IMR-90 (cell line): Measurements from ENCODE around the gene WWC1. TPM values are rescaled to one million over a fixed set of nuclear protein-coding genes. Genes with fewer than 3 reads are reported as not detected.

Experiments used
- ATAC-seq: fragments of 200-7000 bp; cut with Tn5 transposase; 2 replicates; pipeline ENCODE4 v1.9.1; 2020; ENCODE audit warnings: low read depth, mild to moderate bottlenecking, moderate library complexity
- BruUV-seq: library from RNA; stranded (reverse); fragments of 400-500 nt; replicated peaks from 2 replicates; lab custom pipeline; 2021; lab: Mats Ljungman, UMichigan
- CTCF ChIA-PET: fragments of 300-600 bp; formaldehyde crosslinking; extraction: SDS; loops from one replicate; lab custom pipeline; 2021; ENCODE audit warnings: antibody characterized with exemption; lab: Yijun Ruan, JAX
- POLR2A ChIA-PET: fragments of 300-600 bp; sonication (Branson Sonifier 250); formaldehyde crosslinking; loops from one replicate; lab custom pipeline; 2022; ENCODE audit warnings: antibody characterized with exemption; ENCODE audit not compliant: unreplicated experiment; lab: Charles Lee
- DNase-seq: peaks from one replicate; pipeline ENCODE4 v3.0.0; 2013
- H2AFZ ChIP-seq: replicated peaks from 2 replicates; pipeline ENCODE3; 2013; ENCODE audit warnings: low read length, mild to moderate bottlenecking; ENCODE audit not compliant: poor library complexity
- H2AK5ac ChIP-seq: 2 replicates; pipeline ENCODE4 v1.6.1; 2013; ENCODE audit warnings: low read depth, low read length, inconsistent platforms
- H2AK9ac ChIP-seq: replicated peaks from 2 replicates; pipeline ENCODE3; 2013; ENCODE audit warnings: mild to moderate bottlenecking, low read depth, low read length, moderate library complexity; ENCODE audit not compliant: poor library complexity
- H2BK120ac ChIP-seq: 2 replicates; pipeline ENCODE4 v1.6.1; 2013; ENCODE audit warnings: low read depth, low read length, inconsistent platforms
- H2BK15ac ChIP-seq: 3 replicates; pipeline ENCODE4 v1.6.1; 2013; ENCODE audit warnings: low read depth, low read length, inconsistent platforms
- H2BK20ac ChIP-seq: 2 replicates; pipeline ENCODE4 v1.6.1; 2013; ENCODE audit warnings: low read depth, mild to moderate bottlenecking, inconsistent platforms, low read length, moderate library complexity
- H2BK5ac ChIP-seq: 2 replicates; pipeline ENCODE4 v1.6.1; 2013; ENCODE audit warnings: mild to moderate bottlenecking, low read depth, low read length, inconsistent platforms; ENCODE audit not compliant: poor library complexity, severe bottlenecking
- H3K14ac ChIP-seq: replicated peaks from 2 replicates; pipeline ENCODE4 v1.6.1; 2013; ENCODE audit warnings: low read depth, low read length, inconsistent platforms
- H3K18ac ChIP-seq: 2 replicates; pipeline ENCODE4 v1.6.1; 2013; ENCODE audit warnings: low read depth, low read length, control low read depth
- H3K23ac ChIP-seq: 2 replicates; pipeline ENCODE4 v1.6.1; 2013; ENCODE audit warnings: low read depth, low read length, inconsistent platforms
- H3K27ac ChIP-seq: 2 replicates; pipeline ENCODE4 v1.5.1; 2013; ENCODE audit warnings: mild to moderate bottlenecking, control low read depth, low read length; ENCODE audit not compliant: insufficient read depth
- H3K27me3 ChIP-seq: 2 replicates; pipeline ENCODE4 v1.6.1; 2013; ENCODE audit warnings: low read length; ENCODE audit not compliant: control insufficient read depth, insufficient read depth
- H3K36me3 ChIP-seq: 2 replicates; pipeline ENCODE4 v1.6.1; 2013; ENCODE audit warnings: low read length, mixed read lengths; ENCODE audit not compliant: control insufficient read depth, insufficient read depth
- H3K4ac ChIP-seq: 2 replicates; pipeline ENCODE4 v1.6.1; 2013; ENCODE audit warnings: low read depth, low read length, inconsistent platforms
- H3K4me1 ChIP-seq: 2 replicates; pipeline ENCODE4 v1.6.1; 2013; ENCODE audit warnings: low read length, mixed read lengths; ENCODE audit not compliant: control insufficient read depth, insufficient read depth
- H3K4me2 ChIP-seq: 2 replicates; pipeline ENCODE4 v1.6.1; 2013; ENCODE audit warnings: low read depth, mild to moderate bottlenecking, control low read depth, low read length, moderate library complexity
- H3K4me3 ChIP-seq: 2 replicates; pipeline ENCODE4 v1.5.1; 2013; ENCODE audit warnings: low read depth, mild to moderate bottlenecking, control low read depth, low read length, moderate library complexity; ENCODE audit not compliant: insufficient read depth
- H3K56ac ChIP-seq: 2 replicates; pipeline ENCODE4 v1.6.1; 2013; ENCODE audit warnings: low read length, inconsistent platforms; ENCODE audit not compliant: insufficient read depth; ENCODE audit errors: extremely low read depth
- H3K79me1 ChIP-seq, 2 experiments: 2 replicates each; pipeline ENCODE4 v1.6.1; 2013; ENCODE audit warnings: low read length in 2 of 2, inconsistent platforms in 1 of 2, low read depth in 1 of 2
- H3K9ac ChIP-seq: 2 replicates; pipeline ENCODE4 v1.6.1; 2013; ENCODE audit warnings: low read depth, low read length, control low read depth
- H3K9me1 ChIP-seq: 2 replicates; pipeline ENCODE4 v1.6.1; 2013; ENCODE audit warnings: low read length, inconsistent platforms; ENCODE audit not compliant: insufficient read depth
- H3K9me3 ChIP-seq: 2 replicates; pipeline ENCODE4 v1.6.1; 2013; ENCODE audit warnings: low read length; ENCODE audit not compliant: control insufficient read depth, insufficient read depth
- H4K20me1 ChIP-seq: 2 replicates; pipeline ENCODE4 v1.6.1; 2013; ENCODE audit warnings: low read length, inconsistent platforms; ENCODE audit not compliant: insufficient read depth
- H4K5ac ChIP-seq: 2 replicates; pipeline ENCODE4 v1.6.1; 2013; ENCODE audit warnings: mild to moderate bottlenecking, low read depth, low read length, control low read depth
- H4K8ac ChIP-seq, 2 experiments: 2 replicates each; pipeline ENCODE4 v1.6.1; 2013; ENCODE audit warnings: low read depth in 2 of 2, low read length in 2 of 2, control low read depth in 1 of 2, inconsistent platforms in 1 of 2
- H4K91ac ChIP-seq: 2 replicates; pipeline ENCODE4 v1.6.1; 2013; ENCODE audit warnings: low read depth, low read length, inconsistent platforms; ENCODE audit not compliant: insufficient read depth
- BHLHE40 ChIP-seq: fragments of 150-350 bp; IDR thresholded peaks from 2 replicates; pipeline ENCODE4 v1.6.1; 2016; ENCODE audit warnings: mild to moderate bottlenecking, low read depth, low read length
- RAD21 ChIP-seq: IDR thresholded peaks from 2 replicates; pipeline ENCODE4 v1.6.1; 2012; ENCODE audit warnings: low read length, improper control_type of control experiment
- SMC3 ChIP-seq: fragments of 150-350 bp; IDR thresholded peaks from 2 replicates; pipeline ENCODE4 v1.6.1; 2016; ENCODE audit warnings: low read depth, mild to moderate bottlenecking, antibody characterized with exemption, low read length, moderate library complexity
- WGBS, 2 experiments: methylation state at CpG; one replicate each; pipeline versions ENCODE4 v1.1.5 to v1.1.7; 2013; ENCODE audit warnings: missing lambda C conversion rate in 2 of 2; ENCODE audit not compliant: insufficient read length in 1 of 2; ENCODE audit errors: extremely low coverage in 2 of 2; 5-methylcytosine and 5-hydroxymethylcytosine counted together
- dilution Hi-C: fragments of 300-500 bp; cut with HindIII; formaldehyde crosslinking; loops from one replicate; pipeline ENCODE4 v1.14.3; 2018; ENCODE audit warnings: low sequenced_read_pairs; ENCODE audit not compliant: unreplicated experiment
- in situ Hi-C: fragments of 300-500 bp; cut with MboI; formaldehyde crosslinking; loops from 3 replicates; pipeline ENCODE4 v1.14.3; 2019; ENCODE audit warnings: low sequenced_read_pairs, inconsistent platforms, mixed read lengths
- intact Hi-C: fragments of 100-400 bp; cut with micrococcal nuclease; formaldehyde crosslinking; loops from 2 replicates; pipeline ENCODE4 v1.10.0; 2022
- polyA plus RNA-seq, 3 experiments: library from polyadenylated mRNA; depleted of rRNA; stranded (reverse); fragments of >200 nt; gene quantifications; 2 replicates each; pipeline ENCODE4 v1.2.3, GENCODE V29; 2012; ENCODE audit warnings: low replicate concordance in 1 of 3
- total RNA-seq: library from RNA; depleted of rRNA; stranded (reverse); fragments of >200 nt; gene quantifications from 2 replicates; pipeline ENCODE4 v1.2.3, GENCODE V29; 2012

WWC1 gene
- total and polyA plus RNA-seq, 2 of the 4 experiments (the other 2 are of a cell fraction) = 9.1 to 10.3 TPM

GRCh38 chr5:168502563-168503237 is 211.3 kb downstream of the WWC1 start:
- H3K18ac ChIP-seq = no peak overlapping the region
- no peaks in the 10 kb centered on the region for H3K27me3 ChIP-seq
- in situ Hi-C loops = no loop called here
- H3K9ac ChIP-seq = no peak overlapping the region
- H2AK5ac ChIP-seq = no peak overlapping the region
- peaks cover 5 to 10% of the 10 kb centered on the region in 2 experiments; a peak in 3 of 4 replicates for H3K79me1 ChIP-seq
- no peak overlapping the region for H2BK15ac ChIP-seq
- no peak for DNase-seq
- dilution Hi-C loops = no loop called here
- BruUV-seq = no TSS peak
- WGBS, 2 experiments = no CpG with 5 or more reads among the region's 7 CpGs
- H4K91ac ChIP-seq = no peak overlapping the region
- H2BK120ac ChIP-seq = no peak overlapping the region
- H3K9me3 ChIP-seq = no peaks in the 10 kb centered on the region
- no peak overlapping the region for H2BK5ac ChIP-seq
- peaks cover 42% of the 10 kb centered on the region for H3K36me3 ChIP-seq
- no peak overlapping the region for H3K27ac ChIP-seq
- no peak overlapping the region for H2BK20ac ChIP-seq
- no peak overlapping the region for H3K4ac ChIP-seq
- no peak overlapping the region for H3K23ac ChIP-seq
- ChIA-PET POLR2A (no interaction called here), CTCF (no interaction called here)
- H2AK9ac ChIP-seq = no peak overlapping the region
- H3K9me1 ChIP-seq = no peaks in the 10 kb centered on the region
- ATAC-seq = no peak
- intact Hi-C loops = no loop called here
- no peaks in the 10 kb centered on the region for H3K4me1 ChIP-seq
- TF ChIP-seq RAD21 (no peak), BHLHE40 (no peak), SMC3 (no peak)
- H3K14ac ChIP-seq = no peak overlapping the region
- no peak overlapping the region for H2AFZ ChIP-seq
- no peak overlapping the region for H4K8ac ChIP-seq
- H3K4me2 ChIP-seq = no peak overlapping the region
- no peak overlapping the region for H3K4me3 ChIP-seq
- H4K20me1 ChIP-seq = no peaks in the 10 kb centered on the region
- no peak overlapping the region for H4K5ac ChIP-seq
- no peak overlapping the region for H3K56ac ChIP-seq
